HG03135 (cell line): Measurements from ENCODE around the gene DUSP5.
A peak's percentile ranks its signal among the peaks of the same experiment; 100 is the strongest.

Experiments used
- ATAC-seq: cut with Tn5 transposase; IDR thresholded peaks from one replicate; pipeline ENCODE4 v1.9.1; 2021; ENCODE audit warnings: mild to moderate bottlenecking, moderate library complexity; ENCODE audit not compliant: unreplicated experiment

The DUSP5 gene

GRCh38 chr10:110480387-110480786 lies 17.3 kb upstream of the DUSP5 start:
- no peak for ATAC-seq

- no peak for ATAC-seq
Observed at GRCh38 chr10:110481919-110482318, 15.8 kb upstream of the DUSP5 start.

- ATAC-seq, result no peak
Observed at GRCh38 chr10:110483633-110484032, 14.1 kb upstream of the DUSP5 start.

GRCh38 chr10:110485541-110485940 lies 12.2 kb upstream of the DUSP5 start:
- ATAC-seq, result no peak

- ATAC-seq, result no peak
Observed at GRCh38 chr10:110486680-110487410, 10.9 kb upstream of the DUSP5 start.

GRCh38 chr10:110487411-110488331 lies 10.0 kb upstream of the DUSP5 start:
- ATAC-seq, result no peak

GRCh38 chr10:110488332-110488681 lies 9.4 kb upstream of the DUSP5 start:
- ATAC-seq, result no peak

GRCh38 chr10:110488940-110489339 lies 8.8 kb upstream of the DUSP5 start:
- ATAC-seq, result no peak

GRCh38 chr10:110490640-110491039 lies 7.1 kb upstream of the DUSP5 start:
- ATAC-seq, result no peak

- ATAC-seq, result no peak
Observed at GRCh38 chr10:110491346-110491745, 6.4 kb upstream of the DUSP5 start.

- ATAC-seq, result no peak
Observed at GRCh38 chr10:110492069-110492822, 5.5 kb upstream of the DUSP5 start.

- ATAC-seq, result no peak
Observed at GRCh38 chr10:110493832-110494426, 3.8 kb upstream of the DUSP5 start.

- ATAC-seq, result no peak
Observed at GRCh38 chr10:110494532-110494931, 3.2 kb upstream of the DUSP5 start.

GRCh38 chr10:110495731-110496552 lies 1.8 kb upstream of the DUSP5 start:
- ATAC-seq, result no peak

- no peak for ATAC-seq
Observed at GRCh38 chr10:110496553-110497437, 912 bp upstream of the DUSP5 start.

GRCh38 chr10:110498087-110498981 lies 627 bp downstream of the DUSP5 start:
- ATAC-seq, result peak; percentile 15

GRCh38 chr10:110498982-110499795 lies 1.5 kb downstream of the DUSP5 start:
- ATAC-seq, result no peak
